HG03439 (cell line): ENCODE results near the gene ADIPOQ.
"Not testable (repeated sequence)": the region's sequence is repeated elsewhere in the genome, so short reads cannot be mapped to it uniquely, and the experiment has no call there.

Source experiments
- ATAC-seq: cut with Tn5 transposase; IDR thresholded peaks from one replicate; pipeline ENCODE4 v1.9.1; 2021; ENCODE audit warnings: mild to moderate bottlenecking, moderate library complexity; ENCODE audit not compliant: unreplicated experiment

ADIPOQ gene

DNA sequence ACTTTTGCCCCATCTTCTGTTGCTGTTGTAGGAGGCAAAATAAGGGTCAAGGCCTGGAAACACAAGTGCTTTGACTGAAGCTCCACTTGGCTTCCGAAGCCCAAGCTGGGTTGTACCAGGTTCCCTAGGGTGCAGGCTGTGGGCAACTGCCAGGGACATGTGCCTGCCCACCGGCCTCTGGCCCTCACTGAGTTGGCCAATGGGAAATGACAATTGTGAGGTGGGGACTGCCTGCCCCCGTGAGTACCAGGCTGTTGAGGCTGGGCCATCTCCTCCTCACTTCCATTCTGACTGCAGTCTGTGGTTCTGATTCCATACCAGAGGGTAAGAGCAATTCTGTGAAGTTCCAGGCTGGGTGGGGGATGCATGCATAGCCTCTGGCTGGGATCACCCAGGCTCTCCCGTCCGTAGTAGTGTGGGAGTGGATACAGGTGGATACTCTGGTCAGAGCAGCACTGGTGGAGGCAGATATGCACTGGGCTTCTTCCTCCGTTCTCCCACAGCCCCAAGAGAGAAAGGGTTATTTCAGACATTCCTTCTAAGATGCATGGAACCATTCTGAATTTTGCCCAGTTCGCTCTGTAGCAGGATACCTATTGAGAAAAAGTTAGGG is at the start of gene ADIPOQ:
ADIPOQ (plus strand) TSS at position 285 of the 613 bp plus-strand sequence. CDS start 10,349 bp downstream, outside the sequence.
- ATAC-seq, result no peak

DNA sequence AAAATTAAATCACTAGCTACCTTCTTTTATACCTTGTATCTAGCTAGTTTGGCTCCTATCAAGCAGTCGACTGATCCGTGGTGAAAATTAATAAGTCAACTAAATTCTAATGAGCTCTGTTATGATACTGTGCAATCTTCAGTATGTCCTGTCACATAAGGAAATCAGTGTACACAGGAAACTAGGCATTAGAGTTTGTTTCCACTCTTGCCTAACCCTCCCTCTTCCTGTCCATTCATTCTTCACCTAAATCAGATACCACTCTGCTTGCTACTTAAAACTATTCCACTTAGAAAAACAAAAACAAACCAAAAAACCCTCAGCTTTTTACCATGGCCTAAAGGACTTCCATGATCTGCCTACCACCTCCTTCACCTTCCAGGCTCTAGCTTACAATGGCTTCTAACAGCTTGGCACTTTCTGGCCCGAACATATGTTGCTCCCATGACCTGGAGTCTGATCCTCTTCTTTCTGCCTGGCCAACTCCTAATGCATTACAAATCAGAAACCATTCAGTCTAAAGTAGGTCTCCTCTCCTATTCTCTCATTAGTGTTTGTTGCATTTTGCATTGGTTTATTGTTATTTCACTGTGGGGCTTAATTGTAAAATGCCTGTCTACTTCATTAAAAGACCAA is 44.2 kb upstream of the ADIPOQ start:
- ATAC-seq, result no peak

DNA sequence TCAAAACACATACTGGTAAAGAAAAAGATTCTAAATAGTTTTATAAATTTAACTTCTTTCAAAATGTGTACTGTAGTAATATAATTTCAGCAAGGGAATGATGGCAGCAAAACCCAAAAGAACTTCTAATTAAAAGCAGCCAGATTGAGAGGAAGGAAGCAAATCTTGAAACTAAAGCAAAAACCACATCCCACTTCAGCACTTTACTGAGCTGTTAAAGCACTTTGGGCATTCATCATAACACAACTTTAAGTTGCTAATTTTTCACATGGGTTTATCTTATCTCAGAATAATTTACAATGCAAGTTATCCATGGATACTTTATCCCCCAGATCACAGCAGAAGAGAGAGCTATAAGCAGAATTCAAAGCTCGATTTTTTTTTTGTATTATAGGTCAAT is 42.2 kb upstream of the ADIPOQ start:
- no peak for ATAC-seq

DNA sequence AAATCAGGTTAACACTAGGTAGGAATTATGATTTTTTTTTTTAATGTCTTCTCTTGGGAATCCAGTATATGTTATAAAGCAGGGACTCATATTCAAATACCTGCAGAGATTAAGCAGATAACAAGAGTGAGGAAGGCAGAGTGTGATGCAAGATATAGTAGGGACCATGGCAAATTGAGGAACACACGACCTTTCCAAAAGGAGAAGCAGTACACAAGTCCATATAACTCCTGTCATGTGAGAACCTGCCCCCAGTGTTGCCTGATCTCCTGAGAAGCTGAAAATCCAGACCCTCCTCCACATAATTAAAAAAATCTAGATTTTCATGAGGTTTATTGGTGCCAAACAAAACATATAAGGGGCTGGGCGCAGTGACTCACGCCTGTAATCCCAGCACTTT is 39.8 kb upstream of the ADIPOQ start:
- no peak for ATAC-seq

DNA sequence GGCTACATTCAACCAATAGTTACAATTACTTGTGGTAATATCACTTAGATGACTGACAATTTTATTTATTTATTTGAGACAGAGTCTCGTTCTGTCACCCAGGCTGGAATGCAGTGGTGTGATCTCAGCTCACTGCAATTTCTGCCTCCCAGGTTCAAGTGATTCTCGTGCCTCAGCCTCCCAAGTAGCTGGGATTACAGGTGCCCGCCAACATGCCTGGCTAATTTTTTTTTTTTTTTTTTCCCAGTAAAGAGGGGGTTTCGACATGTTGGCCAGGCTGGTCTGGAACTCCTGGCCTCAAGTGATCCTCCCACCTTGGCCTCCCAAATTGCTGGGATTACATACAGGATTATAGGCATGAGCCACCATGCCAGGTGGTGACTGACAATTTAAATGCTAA is 39.1 kb upstream of the ADIPOQ start:
- ATAC-seq, result not testable (repeated sequence)

DNA sequence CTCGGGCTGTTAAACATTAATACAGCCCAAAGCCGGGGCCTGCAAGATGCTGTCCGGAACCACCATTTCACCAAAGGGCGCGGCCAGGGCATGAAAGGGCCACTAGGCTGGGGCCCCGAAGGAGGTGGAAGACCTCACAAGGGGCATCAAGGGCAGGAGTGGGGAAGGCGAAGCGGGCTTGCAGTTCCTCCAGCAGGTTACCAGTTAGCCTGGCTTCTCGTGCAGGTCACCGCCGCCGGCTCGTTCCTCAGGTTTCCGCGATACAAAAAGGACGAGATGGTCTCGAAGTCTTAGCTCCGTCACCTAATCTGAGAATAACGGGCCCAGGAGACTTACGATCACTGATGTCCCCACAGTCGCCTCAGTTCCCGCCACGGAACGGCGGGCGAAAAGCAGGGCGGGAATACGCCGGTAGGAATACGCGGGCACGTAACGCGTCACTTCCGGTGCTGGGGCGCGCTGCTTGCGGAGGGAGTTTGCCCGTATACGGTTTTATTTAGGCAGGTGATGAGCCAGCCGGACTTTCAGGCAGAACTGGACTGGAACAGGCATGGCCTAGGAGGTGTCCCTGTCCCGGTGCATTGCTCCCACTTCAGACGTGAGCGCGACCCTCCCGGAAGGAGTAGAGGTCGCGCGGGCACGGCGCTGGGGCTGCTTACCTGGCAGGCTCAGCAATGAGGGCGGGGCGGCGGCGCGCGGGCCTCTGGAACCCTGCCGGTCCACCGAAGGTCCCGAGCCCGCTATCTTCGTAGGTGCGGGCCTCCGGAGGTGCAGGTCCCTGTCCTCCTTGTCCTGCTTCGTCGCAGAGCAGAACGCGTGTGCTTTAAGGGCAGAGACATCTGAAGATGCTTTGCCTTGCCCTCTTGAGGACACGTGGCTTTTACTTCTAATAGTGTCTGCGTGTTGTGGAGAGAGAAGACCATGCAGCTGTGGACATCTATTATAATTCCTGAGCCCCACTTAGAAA is 36.1 kb upstream of the ADIPOQ start, which contains the start of gene RFC4:
RFC4 (minus strand) TSS at position 394 of the 967 bp plus-strand sequence. CDS start 1,769 bp downstream, outside the sequence.
- peak; percentile 95 for ATAC-seq

DNA sequence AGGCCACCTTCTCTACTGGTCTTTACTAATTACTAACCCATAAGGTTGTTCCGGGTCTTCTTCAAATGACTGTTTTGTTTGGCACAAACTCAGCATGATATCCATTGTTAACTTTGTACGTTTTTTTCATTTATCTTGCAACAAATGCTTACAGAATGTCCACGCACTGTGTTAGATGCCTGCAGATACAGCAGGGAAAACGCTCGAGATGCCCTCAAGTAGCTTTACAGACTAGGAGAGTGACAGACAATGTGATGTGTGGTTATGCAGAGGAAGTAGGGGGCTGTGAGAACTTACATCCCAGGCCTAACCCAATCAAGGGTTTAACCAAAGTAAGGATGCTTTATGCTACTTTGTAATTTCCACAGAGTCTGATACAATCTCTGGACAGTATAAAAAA is 35.3 kb upstream of the ADIPOQ start:
- no peak for ATAC-seq

DNA sequence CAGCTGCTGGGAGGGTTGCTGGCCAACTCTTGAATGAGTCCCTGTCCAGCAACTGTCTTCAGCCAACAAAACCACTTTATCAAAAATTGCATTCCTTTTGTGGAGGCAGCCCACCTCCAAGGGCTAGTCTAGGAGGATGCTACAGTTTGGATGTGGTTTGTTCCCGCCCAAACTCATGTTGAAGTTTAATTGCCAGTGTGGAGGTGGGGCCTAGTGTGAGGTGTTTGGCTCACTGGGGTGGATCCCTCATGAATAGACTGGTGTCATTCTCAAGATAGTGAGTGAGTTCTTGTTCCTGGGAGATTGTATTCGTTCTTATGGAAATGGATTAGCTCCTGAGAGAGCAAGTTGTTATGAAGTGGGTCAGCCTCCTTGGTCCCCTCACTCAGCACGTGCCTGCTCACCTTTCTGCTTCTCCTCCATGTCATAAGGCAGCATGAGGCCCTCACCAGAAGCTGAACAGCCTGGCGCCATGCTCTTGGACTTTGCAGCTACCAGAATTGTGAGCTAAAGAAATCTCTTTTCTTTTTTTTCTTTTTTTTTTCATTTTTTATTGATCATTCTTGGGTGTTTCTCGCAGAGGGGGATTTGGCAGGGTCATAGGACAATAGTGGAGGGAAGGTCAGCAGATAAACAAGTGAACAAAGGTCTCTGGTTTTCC is 32.0 kb upstream of the ADIPOQ start:
- no peak for ATAC-seq

DNA sequence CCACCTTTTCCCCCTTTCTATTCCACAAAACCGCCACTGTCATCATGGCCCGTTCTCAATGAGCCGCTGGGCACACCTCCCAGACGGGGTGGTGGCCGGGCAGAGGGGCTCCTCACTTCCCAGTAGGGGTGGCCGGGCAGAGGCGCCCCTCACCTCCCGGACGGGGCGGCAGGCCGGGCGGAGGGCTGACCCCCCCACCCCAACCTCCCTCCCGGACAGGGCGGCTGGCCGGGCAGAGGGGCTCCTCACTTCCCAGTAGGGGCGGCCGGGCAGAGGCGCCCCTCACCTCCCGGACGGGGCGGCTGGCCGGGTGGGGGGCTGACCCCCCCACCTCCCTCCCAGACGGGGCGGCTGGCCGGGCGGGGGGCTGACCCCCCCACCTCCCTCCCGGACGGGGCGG is 31.2 kb upstream of the ADIPOQ start:
- ATAC-seq, result not testable (repeated sequence)

DNA sequence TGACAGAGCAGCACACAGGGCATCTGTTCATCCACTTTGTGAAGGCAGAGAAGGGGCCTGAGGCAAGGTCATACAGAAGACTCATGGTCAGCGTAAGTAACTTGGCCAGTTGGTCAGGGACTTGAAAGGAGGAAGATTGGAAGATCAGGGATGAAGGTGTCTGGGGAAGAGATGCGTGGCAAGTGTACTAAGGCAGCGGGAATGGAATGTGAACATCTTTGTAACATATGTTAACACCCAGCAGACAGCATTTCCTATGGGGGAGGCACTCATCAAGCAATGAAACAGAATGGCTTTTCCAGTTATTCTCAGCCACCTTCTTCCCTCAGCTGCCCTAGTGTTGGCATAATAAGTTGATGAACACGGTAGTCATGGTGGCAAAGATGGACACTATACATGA is 28.4 kb upstream of the ADIPOQ start:
- ATAC-seq, result no peak

DNA sequence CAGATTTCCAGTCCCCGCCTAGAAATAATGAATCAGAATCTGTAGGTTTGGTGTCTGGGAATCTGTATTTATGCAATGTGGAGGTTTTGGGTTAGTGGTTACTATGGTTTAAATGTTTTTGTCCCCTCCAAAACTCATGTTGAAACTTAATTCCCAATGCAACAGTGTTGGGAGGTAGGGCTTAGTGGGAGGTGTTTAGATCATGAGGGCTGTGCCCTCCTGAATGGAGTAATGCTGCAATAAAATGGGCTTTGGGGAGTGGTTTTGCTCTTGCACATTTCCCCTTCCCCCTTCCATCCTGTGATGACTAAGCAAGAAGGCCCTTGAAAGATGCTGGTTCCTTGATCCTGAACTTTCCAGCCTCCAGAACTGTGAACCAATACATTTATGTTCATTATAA is 27.1 kb upstream of the ADIPOQ start:
- ATAC-seq, result no peak

DNA sequence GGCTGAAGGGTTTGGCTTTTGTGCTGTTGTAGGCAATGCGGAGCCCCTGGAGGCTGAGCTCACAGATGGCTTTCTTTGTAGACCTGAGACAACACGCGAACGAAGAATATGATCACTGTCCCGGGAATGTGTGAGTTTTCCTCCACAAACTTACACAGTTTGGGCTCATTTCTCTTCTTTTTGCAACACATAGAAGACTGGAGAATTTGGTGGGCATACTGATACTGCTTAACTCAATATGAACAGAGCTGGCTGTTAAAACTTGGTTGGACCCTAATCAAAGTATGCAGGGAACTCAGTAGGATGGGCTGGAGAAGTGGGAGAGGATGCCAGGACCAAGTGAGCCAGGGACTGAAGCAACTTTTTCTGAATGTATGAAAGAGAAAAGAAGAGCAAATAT is 24.0 kb upstream of the ADIPOQ start:
- ATAC-seq, result no peak

DNA sequence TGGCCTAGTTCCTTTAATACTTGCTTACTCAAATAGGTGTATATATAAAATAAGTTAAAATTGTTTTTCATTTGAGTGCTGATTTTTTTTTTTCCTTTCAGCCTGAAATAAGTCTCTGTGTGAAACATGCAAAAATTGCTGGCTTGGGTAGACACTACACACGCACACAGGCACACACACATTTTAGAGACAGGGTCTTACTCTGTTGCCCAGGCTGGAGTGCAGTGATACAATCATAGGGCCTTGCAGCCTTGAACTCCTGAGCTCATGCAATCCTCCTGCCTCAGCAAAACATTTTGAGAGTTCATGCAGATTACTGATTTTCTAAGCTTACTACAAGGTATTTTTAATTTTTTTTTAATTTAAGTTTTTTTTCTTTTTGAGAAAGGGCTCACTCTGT is 23.6 kb upstream of the ADIPOQ start:
- ATAC-seq, result no peak

DNA sequence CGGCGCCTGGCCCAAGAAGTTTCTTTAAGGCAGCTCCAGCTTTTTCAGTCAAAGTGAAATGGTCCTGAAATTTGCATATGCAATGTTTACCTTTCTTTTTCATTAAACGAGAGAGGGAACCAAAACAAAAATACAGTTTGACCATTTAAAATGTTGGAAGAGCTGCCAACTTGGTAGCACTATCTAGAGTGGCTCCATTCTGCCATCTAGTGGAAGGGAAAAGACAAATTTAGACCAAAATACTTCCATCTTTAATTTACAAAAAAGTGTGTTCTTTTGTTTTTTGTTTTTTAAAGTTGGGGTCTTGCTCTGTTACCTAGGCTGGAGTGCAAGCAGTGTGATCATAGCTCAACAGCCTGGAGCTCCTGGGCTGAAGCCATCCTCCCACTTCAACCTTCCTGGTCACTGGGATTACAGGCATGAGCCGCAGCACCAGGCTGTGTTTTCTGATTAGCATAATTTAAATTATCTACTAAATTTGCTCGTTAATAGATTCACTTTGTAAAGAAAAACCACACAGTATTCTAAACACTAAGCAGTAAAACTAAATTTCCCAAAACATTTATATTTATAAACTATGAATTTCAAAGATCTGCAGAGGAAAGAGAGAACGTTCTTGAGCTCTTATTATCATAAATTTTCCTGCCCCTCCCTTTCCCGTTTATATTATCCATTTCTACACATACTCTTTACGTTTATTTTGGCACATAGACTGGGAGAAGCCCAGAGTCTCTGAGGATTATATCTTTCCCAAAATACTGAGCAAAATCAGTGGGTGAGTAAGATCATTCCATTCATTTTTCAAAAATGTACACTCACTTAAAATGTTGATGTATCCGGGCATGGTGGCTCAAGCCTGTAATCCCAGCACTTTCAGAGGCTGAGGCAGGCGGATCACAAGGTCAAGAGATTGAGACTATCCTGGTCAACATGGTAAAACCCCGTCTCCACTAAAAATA is 20.8 kb upstream of the ADIPOQ start:
- ATAC-seq, result no peak

DNA sequence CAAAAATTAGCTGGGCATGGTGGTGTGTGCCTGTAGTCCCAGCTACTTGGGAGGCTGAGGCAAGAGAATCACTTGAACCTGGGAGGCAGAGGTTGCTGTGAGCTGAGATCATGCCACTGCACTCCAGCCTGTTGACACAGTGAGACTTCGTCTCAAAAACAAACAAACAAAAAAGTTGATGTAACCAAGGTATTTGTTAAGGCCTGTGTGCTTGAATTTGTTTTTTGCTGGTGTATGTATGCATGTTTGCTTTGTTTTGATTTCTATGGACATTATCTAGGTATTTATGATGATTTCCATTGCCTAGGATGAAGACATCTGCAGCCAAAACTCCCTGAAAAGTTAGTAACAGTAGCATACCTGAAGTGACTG is 20.1 kb upstream of the ADIPOQ start:
- ATAC-seq, result not testable (repeated sequence)

DNA sequence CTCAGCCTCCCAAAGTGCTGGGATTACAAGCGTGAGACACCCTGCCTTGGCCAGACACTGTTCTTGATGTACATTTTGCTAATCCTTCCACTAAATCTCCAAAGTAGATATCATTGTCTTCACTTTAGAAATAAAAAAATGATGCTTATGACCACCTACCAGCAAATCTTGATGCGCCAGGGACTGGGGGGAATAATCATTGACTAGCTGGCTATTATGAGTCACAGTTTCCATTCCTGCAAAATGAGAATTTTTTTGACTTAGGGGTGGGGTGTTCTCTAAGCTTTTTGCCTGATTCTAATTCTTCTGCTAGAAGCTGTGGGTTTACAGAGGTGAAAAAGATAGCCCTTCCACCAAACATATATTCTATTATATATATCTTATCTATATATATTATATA is 19.1 kb upstream of the ADIPOQ start:
- ATAC-seq, result no peak

DNA sequence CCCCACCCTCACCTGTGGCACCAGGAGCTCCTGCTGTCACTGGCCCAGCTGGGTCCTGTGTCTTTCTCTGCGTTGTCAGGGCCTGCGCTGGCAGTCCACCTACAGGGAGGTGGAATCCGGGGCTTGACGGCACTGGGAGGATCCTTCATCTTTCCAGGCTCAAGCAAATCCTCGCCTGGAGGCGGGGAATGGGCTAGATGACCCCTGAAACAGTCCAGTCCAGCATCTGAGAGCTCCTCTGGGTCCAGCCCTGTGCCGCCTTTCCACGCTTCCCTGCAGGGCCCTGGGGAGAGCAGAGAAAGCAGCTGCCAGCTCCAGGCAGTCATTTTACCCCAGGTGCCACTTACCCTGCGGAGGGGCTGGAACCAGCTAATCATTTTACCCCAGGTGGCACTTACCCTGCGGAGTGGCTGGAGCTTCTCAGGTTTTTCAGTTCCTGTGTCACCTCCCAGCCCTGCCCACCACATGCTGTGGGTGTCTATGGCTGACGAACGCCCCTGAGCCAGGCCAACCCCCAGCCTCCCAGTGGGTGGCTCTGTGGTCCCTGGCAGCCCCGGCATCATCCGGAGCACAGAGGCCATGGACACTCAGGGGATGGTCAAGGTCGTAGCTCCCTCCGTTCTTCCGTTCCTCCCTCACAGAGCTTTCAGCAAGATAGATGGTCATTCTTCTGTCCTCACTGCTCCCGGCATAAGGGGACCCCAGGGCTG is 17.9 kb upstream of the ADIPOQ start:
- ATAC-seq, result no peak

DNA sequence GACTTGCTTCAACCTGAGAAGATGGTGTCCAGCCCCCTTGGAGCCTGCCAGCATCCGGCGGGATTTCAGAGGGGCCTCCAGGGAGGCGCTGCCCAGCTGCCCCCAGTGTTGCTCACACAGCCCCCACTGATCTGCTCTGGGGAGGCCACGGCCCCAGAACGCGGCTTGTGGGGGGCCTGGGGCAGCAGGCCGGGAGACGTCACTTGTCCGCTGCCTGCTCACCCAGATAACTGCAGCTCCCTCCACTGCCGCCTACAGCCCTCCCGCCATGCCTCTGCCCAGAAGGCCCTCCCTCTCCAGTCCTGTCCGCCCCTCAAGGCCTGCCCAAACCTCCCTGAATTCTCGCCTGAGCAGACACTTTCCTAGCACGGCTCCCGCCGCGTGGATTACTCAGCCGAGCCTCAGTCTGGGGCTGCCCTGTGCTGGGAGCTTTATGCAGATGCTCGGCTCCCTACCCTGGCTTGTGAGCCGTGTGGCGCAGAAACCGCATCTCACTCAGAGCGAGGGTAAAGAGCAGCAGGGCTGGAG is 17.2 kb upstream of the ADIPOQ start:
- no peak for ATAC-seq

DNA sequence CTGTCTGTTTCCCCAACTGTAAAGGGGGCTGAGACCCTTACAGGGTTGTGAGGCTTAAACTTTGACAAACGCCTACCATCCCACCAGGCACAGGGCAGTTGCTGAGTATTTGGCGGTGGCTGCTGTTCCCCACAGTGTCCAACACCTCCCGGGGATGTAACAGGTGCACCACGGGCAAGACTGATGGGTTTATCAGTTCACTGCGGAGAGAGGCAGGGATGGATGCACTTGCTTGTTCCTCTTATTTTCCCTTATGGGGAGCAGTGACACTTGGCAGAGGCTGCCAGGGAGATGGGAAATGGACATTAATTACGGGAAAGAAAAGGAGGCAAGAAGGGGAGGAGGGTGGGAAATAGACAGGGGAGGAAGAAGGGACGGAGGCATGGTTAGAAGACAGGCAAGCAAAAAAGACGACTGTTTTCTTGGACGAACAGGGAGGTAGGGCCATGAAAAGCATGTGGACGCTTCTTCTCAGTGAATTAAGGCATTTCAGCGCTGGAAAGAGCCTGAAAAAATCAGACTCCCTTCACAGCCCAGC is 16.6 kb upstream of the ADIPOQ start:
- ATAC-seq, result no peak
